Body of pancreas (tissue), 4 donors: Measurements from ENCODE around the gene GRIK1.

Source experiments
- POLR2A ChIP-seq, 3 donors: fragments of 450-650 bp; IDR thresholded peaks; one replicate each; pipeline ENCODE4 v1.6.1; 2016; ENCODE audit warnings: antibody characterized with exemption in 3 of 3, mild to moderate bottlenecking in 2 of 3
- TF ChIP-seq, protein P1 (sequence below), 7 experiments: fragments of 450-650 bp in 4 of 7; fragments of 200-600 bp in 3 of 7; sonication (generic) in 3 of 7; IDR thresholded peaks; one replicate each; pipeline ENCODE4 v1.5.1; 2016 to 2019; ENCODE audit warnings: antibody characterized with exemption in 7 of 7

DNA sequence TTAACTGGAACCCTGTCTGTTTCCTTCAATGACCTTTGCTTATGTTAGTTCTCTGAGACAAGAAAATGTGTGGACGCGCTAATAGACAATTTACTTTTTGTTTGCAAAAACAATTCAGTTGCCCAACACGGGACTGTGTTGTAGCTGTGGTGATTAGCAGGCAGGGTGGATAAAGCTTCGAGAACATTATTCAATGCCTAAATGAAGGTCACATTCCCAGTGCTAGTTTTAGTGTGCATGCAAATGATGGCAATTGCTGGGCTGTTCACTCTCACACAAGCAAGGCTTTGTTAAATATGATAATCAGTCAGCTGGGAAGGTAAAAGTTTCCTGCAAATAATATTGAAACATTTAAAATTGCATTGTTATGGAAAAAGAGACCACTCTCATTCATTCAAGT lies 452.6 kb downstream of the GRIK1 start:
- TF ChIP-seq, protein P1, sequence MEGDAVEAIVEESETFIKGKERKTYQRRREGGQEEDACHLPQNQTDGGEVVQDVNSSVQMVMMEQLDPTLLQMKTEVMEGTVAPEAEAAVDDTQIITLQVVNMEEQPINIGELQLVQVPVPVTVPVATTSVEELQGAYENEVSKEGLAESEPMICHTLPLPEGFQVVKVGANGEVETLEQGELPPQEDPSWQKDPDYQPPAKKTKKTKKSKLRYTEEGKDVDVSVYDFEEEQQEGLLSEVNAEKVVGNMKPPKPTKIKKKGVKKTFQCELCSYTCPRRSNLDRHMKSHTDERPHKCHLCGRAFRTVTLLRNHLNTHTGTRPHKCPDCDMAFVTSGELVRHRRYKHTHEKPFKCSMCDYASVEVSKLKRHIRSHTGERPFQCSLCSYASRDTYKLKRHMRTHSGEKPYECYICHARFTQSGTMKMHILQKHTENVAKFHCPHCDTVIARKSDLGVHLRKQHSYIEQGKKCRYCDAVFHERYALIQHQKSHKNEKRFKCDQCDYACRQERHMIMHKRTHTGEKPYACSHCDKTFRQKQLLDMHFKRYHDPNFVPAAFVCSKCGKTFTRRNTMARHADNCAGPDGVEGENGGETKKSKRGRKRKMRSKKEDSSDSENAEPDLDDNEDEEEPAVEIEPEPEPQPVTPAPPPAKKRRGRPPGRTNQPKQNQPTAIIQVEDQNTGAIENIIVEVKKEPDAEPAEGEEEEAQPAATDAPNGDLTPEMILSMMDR (IDR thresholded peaks at IDR 0.05), result no peak
- TF ChIP-seq POLR2A (IDR thresholded peaks at IDR 0.05), result no peak
